Activated CD8-positive, alpha-beta memory T cell treated with anti-CD3 and anti-CD28 coated beads, Interleukin-2, amount 50 U/mL, for 24 hours (primary cell): Measurements from ENCODE around the gene TNFAIP2.
"Not testable (repeated sequence)": the region's sequence is repeated elsewhere in the genome, so short reads cannot be mapped to it uniquely, and the experiment has no call there.

Source experiments
- DNase-seq: peaks from one replicate; pipeline ENCODE4 v3.0.0-alpha.2; 2020; ENCODE audit errors: extremely low read depth

TNFAIP2 gene

GRCh38 chr14:103155010-103155409 lies 31.7 kb downstream of the TNFAIP2 start:
- no peak for DNase-seq

GRCh38 chr14:103155416-103155815 lies 32.2 kb downstream of the TNFAIP2 start:
- not testable (repeated sequence) for DNase-seq

GRCh38 chr14:103155826-103156394 lies 32.6 kb downstream of the TNFAIP2 start:
- DNase-seq = no peak

DNA sequence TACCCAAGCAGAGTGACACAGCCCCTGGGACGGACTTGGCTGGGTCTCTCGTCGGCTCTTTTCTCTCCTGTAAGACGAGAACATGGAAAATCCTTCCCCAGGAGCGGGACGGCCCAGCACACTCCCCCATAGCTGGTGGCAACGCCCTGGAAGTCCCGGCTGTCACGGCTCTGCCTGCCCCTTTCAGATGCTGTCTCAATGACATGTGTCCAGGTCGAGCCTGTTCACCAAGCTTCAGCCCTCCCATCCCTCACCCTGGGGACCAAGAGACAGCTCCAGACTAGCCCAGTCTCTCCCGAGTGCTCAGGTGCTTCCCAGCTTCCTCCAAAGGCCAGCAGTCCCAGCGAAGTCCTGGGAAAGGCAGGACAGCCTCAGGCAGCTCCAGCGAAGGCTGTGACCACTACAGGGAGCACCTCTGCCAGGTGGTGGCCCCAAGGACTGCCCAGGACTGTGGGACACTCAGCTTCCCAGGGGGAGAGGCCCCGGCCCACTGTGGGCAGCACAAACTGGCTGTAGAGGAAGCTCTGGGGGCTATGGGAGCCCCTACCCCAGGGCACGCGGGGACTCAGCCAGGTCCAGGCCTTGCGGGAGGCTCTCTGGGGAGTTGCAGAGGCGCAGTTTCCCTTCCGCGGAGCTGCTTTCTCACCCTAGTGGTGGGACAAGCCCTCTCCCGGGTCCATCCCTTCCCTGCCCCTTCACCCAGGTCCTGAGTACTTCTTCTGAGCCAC lies 33.6 kb downstream of the TNFAIP2 start:
- DNase-seq = no peak

DNA sequence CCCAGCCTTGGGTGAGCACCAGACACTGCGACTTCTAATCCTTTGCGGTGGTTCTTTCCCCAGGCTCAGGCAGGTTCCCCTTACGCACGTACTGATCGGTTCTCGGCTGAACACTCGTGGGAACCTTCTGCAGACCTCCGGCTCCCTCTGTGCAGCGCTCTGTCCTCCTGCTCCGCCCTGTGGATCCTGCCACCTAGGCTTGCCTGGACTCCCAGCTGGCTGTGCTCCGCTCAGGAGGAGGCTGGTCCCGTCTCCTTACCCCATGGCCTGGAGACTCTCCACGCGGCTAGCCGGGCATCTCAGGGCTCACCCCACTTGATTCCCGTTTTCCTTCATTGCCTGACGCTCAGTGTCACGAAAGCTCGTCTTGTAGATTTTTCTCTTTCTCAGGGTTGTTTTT lies 34.7 kb downstream of the TNFAIP2 start:
- no peak for DNase-seq

DNA sequence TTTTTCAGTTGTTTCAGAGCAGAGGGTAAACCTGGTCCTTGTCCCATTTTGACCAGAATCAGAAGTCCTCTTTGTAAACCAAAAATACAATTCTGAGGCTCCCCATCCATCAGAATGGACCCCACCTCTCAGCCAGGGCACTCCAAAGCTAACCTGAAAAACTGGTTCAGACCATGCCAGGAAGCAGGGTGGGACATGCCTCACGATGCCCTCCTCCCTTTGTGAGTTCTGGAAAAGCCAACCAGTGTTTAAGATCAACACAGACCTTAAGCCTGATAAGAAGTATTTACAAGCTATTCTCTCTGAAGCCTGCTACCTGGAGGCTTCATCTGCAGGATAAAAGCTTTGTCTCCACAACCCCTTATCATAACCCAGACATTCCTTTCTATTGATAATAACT lies 35.4 kb downstream of the TNFAIP2 start:
- DNase-seq = no peak

DNA sequence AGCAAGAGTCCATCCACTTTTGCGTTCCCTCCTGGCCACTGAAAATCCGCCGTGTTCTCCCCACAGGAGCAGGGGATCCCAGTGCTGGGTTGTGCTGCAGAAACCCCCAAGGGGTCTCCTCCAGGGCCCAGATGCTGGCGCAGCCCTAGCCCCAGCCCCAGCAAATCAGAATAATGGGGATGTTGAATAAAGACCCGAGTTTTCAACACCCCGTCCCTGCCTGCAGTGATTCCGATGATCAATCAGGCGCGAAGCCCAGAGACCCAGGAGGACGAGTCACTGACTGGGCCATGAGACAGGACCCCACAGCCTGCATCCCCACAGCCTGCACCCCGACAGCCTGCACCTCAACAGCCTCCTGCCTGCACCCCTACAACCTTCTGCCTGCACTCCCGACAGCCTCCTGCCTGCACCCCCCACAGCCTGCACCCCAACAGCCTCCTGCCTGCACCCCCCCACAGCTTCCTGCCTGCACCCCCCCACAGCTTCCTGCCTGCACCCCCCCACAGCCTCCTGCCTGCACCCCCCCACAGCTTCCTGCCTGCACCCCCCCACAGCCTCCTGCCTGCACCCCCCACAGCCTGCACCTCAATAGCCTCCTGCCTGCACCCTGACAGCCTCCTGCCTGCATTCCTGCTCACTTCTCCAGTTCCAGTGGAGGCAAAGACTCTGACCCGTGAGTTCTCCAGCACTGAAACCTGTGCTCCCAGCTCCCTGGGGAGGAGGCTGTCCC lies 37.2 kb downstream of the TNFAIP2 start:
- DNase-seq = no peak

DNA sequence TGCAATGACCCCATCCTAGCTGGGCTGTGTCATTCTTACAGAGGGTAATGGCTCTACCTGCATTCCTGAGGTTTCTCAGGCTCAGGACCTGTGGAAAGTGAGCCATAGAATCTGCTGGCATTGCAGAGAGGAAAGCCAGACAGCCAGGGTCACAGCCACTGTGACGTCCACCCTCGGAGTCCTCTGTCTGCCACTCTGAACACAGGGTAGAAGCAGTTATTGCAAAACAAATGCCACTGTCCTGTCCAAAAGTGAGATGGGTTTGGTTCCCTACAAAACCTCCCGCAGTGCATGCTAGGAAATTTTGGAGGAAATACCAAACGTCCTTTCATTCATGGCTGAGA lies 37.8 kb downstream of the TNFAIP2 start:
- no peak for DNase-seq

DNA sequence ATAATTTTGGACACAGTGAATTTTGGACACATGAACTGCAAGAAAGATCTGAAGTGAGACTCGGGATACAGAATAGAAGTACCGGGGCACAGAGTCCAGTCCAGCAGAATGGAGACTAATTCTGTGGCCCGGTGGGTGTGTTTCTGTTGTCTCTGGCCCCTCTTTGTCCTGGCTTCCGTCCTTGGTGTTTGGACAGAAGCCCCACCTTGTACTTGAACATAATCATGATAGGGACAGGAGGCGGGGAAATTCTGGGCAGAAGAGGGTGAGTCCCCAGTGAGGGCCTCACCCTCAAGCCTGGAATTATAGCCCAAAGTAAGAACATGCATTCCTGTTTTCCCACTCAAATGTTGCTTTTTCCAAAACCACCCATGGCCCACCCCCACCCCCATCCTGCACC lies 39.9 kb downstream of the TNFAIP2 start:
- DNase-seq = no peak

DNA sequence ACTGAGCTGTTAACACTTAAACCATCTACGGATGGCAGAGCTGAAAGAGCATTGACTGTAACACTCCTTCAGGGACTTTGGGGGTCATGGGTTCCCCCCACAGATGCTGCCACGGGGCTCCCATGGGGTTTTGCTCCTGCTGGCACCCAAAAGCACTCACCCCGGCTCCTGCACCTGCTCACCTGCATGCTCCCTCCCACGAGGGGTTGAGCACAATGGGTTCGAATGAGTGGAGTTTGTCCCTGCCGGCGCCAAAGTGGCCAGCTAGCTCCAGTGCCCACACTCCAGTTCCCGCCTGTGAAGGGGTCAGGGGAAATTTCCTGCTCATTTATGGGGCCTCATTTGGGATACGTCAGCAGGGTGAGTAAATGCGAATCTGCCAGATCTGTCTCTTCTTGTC lies 40.7 kb downstream of the TNFAIP2 start:
- no peak for DNase-seq

GRCh38 chr14:103164779-103165178 lies 41.5 kb downstream of the TNFAIP2 start:
- DNase-seq = no peak

GRCh38 chr14:103165323-103165722 lies 42.1 kb downstream of the TNFAIP2 start:
- no peak for DNase-seq

DNA sequence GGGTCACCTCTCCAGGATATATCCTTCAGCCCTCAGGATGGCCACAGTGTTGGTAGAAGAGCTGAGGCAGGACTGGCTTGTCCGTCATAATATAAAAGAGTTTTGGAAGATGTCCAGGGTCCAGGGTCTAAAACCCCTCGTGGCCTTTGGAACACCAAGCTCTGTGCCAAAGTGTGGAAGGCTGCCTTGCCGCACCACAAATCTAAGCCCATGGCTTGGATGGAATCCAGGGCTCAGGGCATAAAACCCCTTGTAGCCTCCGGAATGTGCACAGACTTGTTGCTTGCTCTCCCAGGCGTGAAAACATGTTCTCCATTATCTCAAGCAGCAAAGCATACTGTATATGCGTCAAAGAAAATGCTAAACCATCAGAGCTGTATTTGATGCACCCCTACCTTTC lies 46.7 kb downstream of the TNFAIP2 start:
- DNase-seq = no peak

- DNase-seq = not testable (repeated sequence)
Observed at GRCh38 chr14:103171206-103171605, 47.9 kb downstream of the TNFAIP2 start.

DNA sequence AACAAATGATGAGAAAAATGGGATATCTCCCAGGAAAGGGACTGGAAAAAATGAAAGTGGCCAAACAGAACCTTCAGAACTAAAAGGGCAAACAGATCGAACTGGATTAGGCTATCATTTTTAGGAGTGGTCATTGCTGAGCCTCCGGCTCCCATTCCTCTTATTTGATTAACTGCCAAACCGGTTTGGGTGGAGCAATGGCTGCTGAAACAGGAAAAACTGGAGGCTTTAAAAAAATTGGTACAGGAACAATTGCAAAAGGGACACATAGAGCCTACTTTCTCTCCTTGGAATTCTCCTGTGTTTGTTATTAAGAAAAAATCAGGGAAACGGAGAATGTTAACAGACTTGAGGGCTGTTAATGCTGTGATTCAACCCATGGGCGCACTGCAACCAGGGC lies 49.7 kb downstream of the TNFAIP2 start:
- DNase-seq = no peak

DNA sequence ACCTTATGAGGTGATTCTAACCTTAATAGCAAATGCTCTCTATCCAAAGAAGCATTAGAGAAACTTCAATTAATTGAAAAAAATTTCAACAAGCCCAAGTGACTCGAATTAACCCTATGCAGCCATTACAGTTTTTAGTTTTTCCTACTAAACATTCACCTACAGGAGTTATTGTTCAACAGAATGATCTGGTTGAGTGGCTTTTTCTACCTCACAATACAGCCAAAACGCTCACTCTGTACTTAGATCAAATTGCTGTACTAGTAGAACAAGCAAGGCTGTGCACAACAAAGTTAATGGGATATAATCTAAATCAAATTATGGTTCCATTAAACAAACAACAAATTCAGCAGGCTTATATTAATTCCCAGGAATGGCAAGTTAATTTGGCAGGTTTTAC lies 50.6 kb downstream of the TNFAIP2 start:
- DNase-seq = not testable (repeated sequence)

GRCh38 chr14:103176176-103176575 lies 52.9 kb downstream of the TNFAIP2 start:
- not testable (repeated sequence) for DNase-seq

GRCh38 chr14:103177376-103177775 lies 54.1 kb downstream of the TNFAIP2 start:
- DNase-seq = no peak

- no peak for DNase-seq
Observed at GRCh38 chr14:103178521-103178920, 55.3 kb downstream of the TNFAIP2 start.

DNA sequence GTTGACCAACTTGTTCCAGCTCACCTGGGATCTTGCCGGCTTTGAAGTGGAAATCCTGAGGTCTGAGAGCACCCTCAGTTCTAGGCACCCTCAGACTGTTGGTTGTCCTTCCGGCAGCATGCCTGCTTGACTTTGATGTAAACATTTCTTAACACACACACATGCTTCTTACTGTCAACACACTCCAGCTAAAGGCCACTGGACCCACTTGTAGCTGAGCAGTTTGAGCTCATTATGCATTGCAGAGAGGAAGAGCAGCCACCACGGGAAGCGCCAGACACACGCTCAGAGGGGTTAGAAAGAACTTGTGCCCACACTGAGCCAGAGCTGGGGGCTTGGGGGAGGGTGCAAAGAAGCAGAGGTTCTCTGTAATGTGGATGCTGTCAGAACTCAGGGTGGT lies 55.8 kb downstream of the TNFAIP2 start:
- no peak for DNase-seq

GRCh38 chr14:103180331-103180730 lies 57.1 kb downstream of the TNFAIP2 start:
- DNase-seq = no peak

DNA sequence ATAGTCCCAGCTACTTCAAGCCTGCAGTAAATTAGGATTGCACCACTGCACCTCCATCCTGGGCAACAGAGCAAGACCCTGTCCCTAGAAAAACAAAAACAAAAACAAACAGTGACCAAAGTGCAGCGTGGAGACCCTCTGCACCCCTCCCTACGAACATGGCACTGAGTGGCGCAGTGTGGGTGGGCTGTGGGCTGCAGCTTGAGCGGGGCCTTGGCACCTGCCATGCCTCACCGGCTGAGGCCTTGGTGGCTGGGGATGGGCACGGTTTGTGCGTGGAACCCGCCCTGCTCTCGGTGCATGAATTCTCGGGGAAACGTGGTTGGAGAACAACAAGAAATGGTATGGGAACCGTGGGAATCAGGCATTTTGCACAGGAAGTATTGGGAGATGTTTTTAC lies 60.8 kb downstream of the TNFAIP2 start:
- DNase-seq = no peak
